H9 (cell line): Measurements from ENCODE around the gene CCDC126. TPM values are rescaled to one million over a fixed set of nuclear protein-coding genes. Genes with fewer than 3 reads are reported as not detected.

ENCODE experiments used
- DNase-seq: peaks from one replicate; pipeline ENCODE4 v3.0.0-alpha.2; 2017
- H2AFZ ChIP-seq: one replicate; pipeline ENCODE4 v1.6.1; 2013; ENCODE audit warnings: mild to moderate bottlenecking, low read length, control low read depth, moderate library complexity
- H2AK5ac ChIP-seq: 2 replicates; pipeline ENCODE4 v1.6.1; 2013; ENCODE audit warnings: low read length, control low read depth, mixed read lengths; ENCODE audit not compliant: insufficient read length
- H2BK120ac ChIP-seq: one replicate; pipeline ENCODE4 v1.6.1; 2013; ENCODE audit warnings: low read depth, mild to moderate bottlenecking, low read length, control low read depth, inconsistent platforms; ENCODE audit not compliant: poor library complexity, severe bottlenecking
- H2BK12ac ChIP-seq: 2 replicates; pipeline ENCODE4 v1.6.1; 2013; ENCODE audit warnings: low read length, control low read depth, mixed read lengths, low read depth; ENCODE audit not compliant: insufficient read length
- H2BK15ac ChIP-seq: 2 replicates; pipeline ENCODE4 v1.6.1; 2013; ENCODE audit warnings: low read depth, low read length, control low read depth
- H2BK20ac ChIP-seq: one replicate; pipeline ENCODE4 v1.6.1; 2013; ENCODE audit warnings: low read depth, mild to moderate bottlenecking, low read length, control low read depth, inconsistent platforms; ENCODE audit not compliant: poor library complexity, severe bottlenecking
- H2BK5ac ChIP-seq: 2 replicates; pipeline ENCODE4 v1.6.1; 2013; ENCODE audit warnings: low read length, control low read depth, mixed read lengths; ENCODE audit not compliant: insufficient read length
- H3K14ac ChIP-seq: 2 replicates; pipeline ENCODE4 v1.6.1; 2013; ENCODE audit warnings: low read length, control low read depth; ENCODE audit not compliant: insufficient read depth
- H3K18ac ChIP-seq: 2 replicates; pipeline ENCODE4 v1.6.1; 2013; ENCODE audit warnings: low read depth, mild to moderate bottlenecking, mixed read lengths, low read length, control low read depth; ENCODE audit not compliant: insufficient read length
- H3K23ac ChIP-seq: 2 replicates; pipeline ENCODE4 v1.6.1; 2013; ENCODE audit warnings: low read length, control low read depth, mixed read lengths, low read depth; ENCODE audit not compliant: insufficient read length
- H3K23me2 ChIP-seq: 2 replicates; pipeline ENCODE4 v1.6.1; 2013; ENCODE audit warnings: low read depth, mild to moderate bottlenecking, mixed read lengths, low read length, control low read depth; ENCODE audit not compliant: insufficient read length, poor library complexity, severe bottlenecking
- H3K27ac ChIP-seq: 2 replicates; pipeline ENCODE4 v1.5.1; 2013; ENCODE audit warnings: low read length, control low read depth, mixed read lengths, low read depth; ENCODE audit not compliant: insufficient read length
- H3K27me3 ChIP-seq: 2 replicates; pipeline ENCODE4 v1.6.1; 2013; ENCODE audit warnings: low read length, control low read depth, inconsistent platforms; ENCODE audit not compliant: insufficient read depth
- H3K4ac ChIP-seq: 2 replicates; pipeline ENCODE4 v1.6.1; 2013; ENCODE audit warnings: low read depth, mild to moderate bottlenecking, control low read depth, inconsistent platforms, low read length, moderate library complexity
- H3K4me1 ChIP-seq: 2 replicates; pipeline ENCODE4 v1.6.1; 2013; ENCODE audit warnings: low read length, control low read depth, inconsistent platforms; ENCODE audit not compliant: insufficient read depth
- H3K4me2 ChIP-seq: 2 replicates; pipeline ENCODE4 v1.6.1; 2013; ENCODE audit warnings: low read length, control low read depth, mixed read lengths; ENCODE audit not compliant: insufficient read length, insufficient read depth
- H3K56ac ChIP-seq: 2 replicates; pipeline ENCODE4 v1.6.1; 2013; ENCODE audit warnings: low read depth, mild to moderate bottlenecking, mixed read lengths, low read length, control low read depth; ENCODE audit not compliant: insufficient read length
- H3K79me1 ChIP-seq: 2 replicates; pipeline ENCODE4 v1.6.1; 2013; ENCODE audit warnings: low read depth, mild to moderate bottlenecking, moderate library complexity, low read length, control low read depth, inconsistent platforms; ENCODE audit not compliant: insufficient read depth, poor library complexity, severe bottlenecking
- H3K79me2 ChIP-seq: 2 replicates; pipeline ENCODE4 v1.6.1; 2013; ENCODE audit warnings: low read length, control low read depth, inconsistent platforms; ENCODE audit not compliant: insufficient read depth
- H3K9ac ChIP-seq: 2 replicates; pipeline ENCODE4 v1.6.1; 2013; ENCODE audit warnings: low read length, control low read depth, mixed read lengths; ENCODE audit not compliant: insufficient read length; ENCODE audit errors: extremely low read depth
- H3K9me3 ChIP-seq: one replicate; pipeline ENCODE4 v1.6.1; 2013; ENCODE audit warnings: low read depth, low read length, inconsistent platforms; ENCODE audit not compliant: control insufficient read depth
- H3T11ph ChIP-seq: one replicate; pipeline ENCODE4 v1.6.1; 2013; ENCODE audit warnings: mild to moderate bottlenecking, low read length, control low read depth, inconsistent platforms
- H4K20me1 ChIP-seq: one replicate; pipeline ENCODE4 v1.6.1; 2013; ENCODE audit not compliant: control insufficient read depth, insufficient read length, insufficient read depth
- H4K5ac ChIP-seq: 2 replicates; pipeline ENCODE4 v1.6.1; 2013; ENCODE audit warnings: low read depth, mild to moderate bottlenecking, mixed read lengths, low read length, control low read depth; ENCODE audit not compliant: insufficient read length
- H4K8ac ChIP-seq: replicated peaks from 2 replicates; pipeline ENCODE4 v1.6.1; 2013; ENCODE audit warnings: low read length, control low read depth, mixed read lengths, low read depth; ENCODE audit not compliant: insufficient read length
- H4K91ac ChIP-seq: 2 replicates; pipeline ENCODE4 v1.6.1; 2013; ENCODE audit warnings: low read depth, mild to moderate bottlenecking, moderate library complexity, mixed read lengths, low read length, control low read depth; ENCODE audit not compliant: insufficient read length
- H3K27ac Mint-ChIP-seq, 3 experiments: 2 replicates in 2 of 3; 3 replicates in 1 of 3; pipeline ENCODE4 v1.8.0; 2020 to 2021; ENCODE audit warnings: mixed read lengths in 3 of 3, mild to moderate bottlenecking in 1 of 3, moderate library complexity in 1 of 3
- H3K27me3 Mint-ChIP-seq: 2 replicates; pipeline ENCODE4 v1.8.0; 2021; ENCODE audit warnings: low read depth, mild to moderate bottlenecking, moderate library complexity, mixed read lengths
- H3K36me3 Mint-ChIP-seq, 3 experiments: 2 replicates in 2 of 3; 3 replicates in 1 of 3; pipeline ENCODE4 v1.8.0; 2020 to 2021; ENCODE audit warnings: low read depth in 3 of 3, mixed read lengths in 3 of 3; ENCODE audit not compliant: insufficient read depth in 1 of 3
- H3K4me1 Mint-ChIP-seq, 2 experiments: 2 replicates each; pipeline ENCODE4 v1.8.0; 2020; ENCODE audit warnings: mixed read lengths in 2 of 2
- H3K4me3 Mint-ChIP-seq, 2 experiments: 2 replicates in 1 of 2; 3 replicates in 1 of 2; pipeline ENCODE4 v1.8.0; 2020 to 2021; ENCODE audit warnings: mild to moderate bottlenecking in 2 of 2, mixed read lengths in 2 of 2, moderate library complexity in 1 of 2
- H3K9me3 Mint-ChIP-seq, 2 experiments: 2 replicates in 1 of 2; 3 replicates in 1 of 2; pipeline ENCODE4 v1.8.0; 2020; ENCODE audit warnings: mild to moderate bottlenecking in 2 of 2, mixed read lengths in 2 of 2, moderate library complexity in 1 of 2
- WGBS: extraction: QIAGEN DNeasy Blood & Tissue Kit; methylation state at CpG from one replicate; pipeline ENCODE4 v1.1.7; 2013; ENCODE audit warnings: missing lambda C conversion rate, low lambda C conversion rate, mixed read lengths; ENCODE audit not compliant: insufficient read length; ENCODE audit errors: extremely low coverage; 5-methylcytosine and 5-hydroxymethylcytosine counted together
- total RNA-seq: library from RNA; stranded (reverse); gene quantifications from 2 replicates; pipeline ENCODE4 v1.2.1, GENCODE V29; 2021
- TF ChIP-seq, protein P1 (sequence below): fragments of 200-600 bp; sonication (generic); conservative IDR thresholded peaks from 3 replicates; pipeline ENCODE4 v1.8.0; 2021; ENCODE audit warnings: antibody characterized with exemption, mild to moderate bottlenecking

CCDC126 gene
- total RNA-seq, 1 experiment from 2014 or later: 4.0 TPM

DNA sequence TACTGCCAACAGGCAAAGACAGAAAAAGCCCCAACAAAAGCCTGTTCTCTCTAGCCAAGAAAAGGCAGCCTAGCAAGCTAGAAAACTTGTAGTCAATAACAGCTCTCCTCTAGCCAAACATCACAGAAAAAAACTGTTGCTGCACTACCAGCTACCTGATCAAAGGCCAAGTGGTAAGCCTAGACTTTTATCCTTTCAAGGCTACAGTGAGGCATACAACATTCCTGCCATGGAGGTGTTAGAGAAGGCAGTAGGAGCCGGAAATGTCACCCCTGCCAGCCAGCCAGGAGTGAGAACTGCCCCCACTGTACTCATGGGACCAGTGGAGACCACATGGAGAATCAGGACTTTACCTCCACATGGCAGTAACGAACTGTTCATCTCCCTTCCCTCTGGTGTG, 31.2 kb downstream of the CCDC126 start:
- H3K9me3 Mint-ChIP-seq: no peaks in the 10 kb centered on the region

More for the DNA sequence above, 31.2 kb downstream of the CCDC126 start:
- H3K79me2 ChIP-seq: no peaks in the 10 kb centered on the region
- no peak overlapping the region for H4K5ac ChIP-seq
- no peak overlapping the region for H3K18ac ChIP-seq
- TF ChIP-seq, protein P1, sequence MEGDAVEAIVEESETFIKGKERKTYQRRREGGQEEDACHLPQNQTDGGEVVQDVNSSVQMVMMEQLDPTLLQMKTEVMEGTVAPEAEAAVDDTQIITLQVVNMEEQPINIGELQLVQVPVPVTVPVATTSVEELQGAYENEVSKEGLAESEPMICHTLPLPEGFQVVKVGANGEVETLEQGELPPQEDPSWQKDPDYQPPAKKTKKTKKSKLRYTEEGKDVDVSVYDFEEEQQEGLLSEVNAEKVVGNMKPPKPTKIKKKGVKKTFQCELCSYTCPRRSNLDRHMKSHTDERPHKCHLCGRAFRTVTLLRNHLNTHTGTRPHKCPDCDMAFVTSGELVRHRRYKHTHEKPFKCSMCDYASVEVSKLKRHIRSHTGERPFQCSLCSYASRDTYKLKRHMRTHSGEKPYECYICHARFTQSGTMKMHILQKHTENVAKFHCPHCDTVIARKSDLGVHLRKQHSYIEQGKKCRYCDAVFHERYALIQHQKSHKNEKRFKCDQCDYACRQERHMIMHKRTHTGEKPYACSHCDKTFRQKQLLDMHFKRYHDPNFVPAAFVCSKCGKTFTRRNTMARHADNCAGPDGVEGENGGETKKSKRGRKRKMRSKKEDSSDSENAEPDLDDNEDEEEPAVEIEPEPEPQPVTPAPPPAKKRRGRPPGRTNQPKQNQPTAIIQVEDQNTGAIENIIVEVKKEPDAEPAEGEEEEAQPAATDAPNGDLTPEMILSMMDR: no peak
- H2AK5ac ChIP-seq: no peak overlapping the region
- H3K23me2 ChIP-seq: no peaks in the 10 kb centered on the region
- no peaks in the 10 kb centered on the region; the same call in 1 of the 2 replicates for H3K27me3 Mint-ChIP-seq
- H3K27ac ChIP-seq: no peak overlapping the region
- no peak overlapping the region for H2BK20ac ChIP-seq
- H3K56ac ChIP-seq: no peak overlapping the region
- H3K27me3 ChIP-seq: no peaks in the 10 kb centered on the region
- no peak overlapping the region for H4K91ac ChIP-seq
- H3K4me3 Mint-ChIP-seq: no peak overlapping the region
- no peak overlapping the region for H3K14ac ChIP-seq
- DNase-seq: no peak
- H3T11ph ChIP-seq: no peak overlapping the region
- WGBS: no CpG with 5 or more reads among the region's 2 CpGs
- no peak overlapping the region for H3K27ac Mint-ChIP-seq
- H3K79me1 ChIP-seq: no peaks in the 10 kb centered on the region
- no peak overlapping the region for H3K23ac ChIP-seq
- H3K4ac ChIP-seq: no peak overlapping the region
- no peaks in the 10 kb centered on the region for H4K20me1 ChIP-seq
- H2AFZ ChIP-seq: no peak overlapping the region
- no peak overlapping the region for H2BK5ac ChIP-seq
- H3K36me3 Mint-ChIP-seq: no peaks in the 10 kb centered on the region; a peak in 1 of 7 replicates
- H2BK15ac ChIP-seq: no peak overlapping the region
- no peak overlapping the region for H4K8ac ChIP-seq
- H3K4me1 Mint-ChIP-seq: peaks cover 0 to 3% of the 10 kb centered on the region in 2 experiments; a peak in 1 of 4 replicates
- no peak overlapping the region for H2BK12ac ChIP-seq
- no peaks in the 10 kb centered on the region for H3K4me1 ChIP-seq
- no peak overlapping the region for H2BK120ac ChIP-seq
- H3K4me2 ChIP-seq: no peak overlapping the region
- H3K9ac ChIP-seq: no peak overlapping the region
- H3K9me3 ChIP-seq: no peaks in the 10 kb centered on the region
